Retina (tissue), 1 donor: ENCODE data around the gene ARHGEF7.

ENCODE experiments used
- DNase-seq: peaks from one replicate; pipeline ENCODE4 v3.0.0-alpha.2; 2016

ARHGEF7 gene

DNA sequence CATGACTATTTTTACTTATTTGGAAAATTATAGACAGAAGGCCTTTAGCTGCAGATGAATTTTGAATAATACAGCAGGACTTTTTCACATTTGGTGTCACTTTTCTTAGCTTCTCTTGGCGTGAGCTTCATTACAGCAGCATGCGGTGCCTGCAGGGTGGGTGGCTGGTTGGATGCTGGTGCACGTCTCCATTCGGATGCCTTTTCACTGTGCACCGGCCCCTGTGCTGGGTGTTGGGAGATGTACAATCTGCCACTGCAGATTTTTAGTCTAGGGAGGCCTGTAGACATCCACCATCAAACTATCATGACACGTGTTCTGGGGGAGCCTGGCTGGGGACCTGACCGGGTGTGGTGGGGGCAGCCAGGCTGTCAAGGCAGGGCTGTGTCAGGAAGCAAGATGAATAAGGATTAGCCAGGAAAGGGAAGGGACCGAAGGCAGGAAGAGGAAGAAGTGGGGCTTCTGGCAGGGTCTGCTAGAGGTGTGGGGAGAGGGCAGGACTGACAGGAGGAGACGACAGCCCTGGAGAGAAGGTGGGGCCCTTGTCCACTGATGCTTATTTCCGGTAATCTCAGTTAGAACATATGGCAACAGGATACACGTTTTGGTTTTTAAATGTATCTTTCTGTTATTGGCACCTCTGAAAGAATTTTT, 88.8 kb downstream of the ARHGEF7 start:
- no peak for DNase-seq

DNA sequence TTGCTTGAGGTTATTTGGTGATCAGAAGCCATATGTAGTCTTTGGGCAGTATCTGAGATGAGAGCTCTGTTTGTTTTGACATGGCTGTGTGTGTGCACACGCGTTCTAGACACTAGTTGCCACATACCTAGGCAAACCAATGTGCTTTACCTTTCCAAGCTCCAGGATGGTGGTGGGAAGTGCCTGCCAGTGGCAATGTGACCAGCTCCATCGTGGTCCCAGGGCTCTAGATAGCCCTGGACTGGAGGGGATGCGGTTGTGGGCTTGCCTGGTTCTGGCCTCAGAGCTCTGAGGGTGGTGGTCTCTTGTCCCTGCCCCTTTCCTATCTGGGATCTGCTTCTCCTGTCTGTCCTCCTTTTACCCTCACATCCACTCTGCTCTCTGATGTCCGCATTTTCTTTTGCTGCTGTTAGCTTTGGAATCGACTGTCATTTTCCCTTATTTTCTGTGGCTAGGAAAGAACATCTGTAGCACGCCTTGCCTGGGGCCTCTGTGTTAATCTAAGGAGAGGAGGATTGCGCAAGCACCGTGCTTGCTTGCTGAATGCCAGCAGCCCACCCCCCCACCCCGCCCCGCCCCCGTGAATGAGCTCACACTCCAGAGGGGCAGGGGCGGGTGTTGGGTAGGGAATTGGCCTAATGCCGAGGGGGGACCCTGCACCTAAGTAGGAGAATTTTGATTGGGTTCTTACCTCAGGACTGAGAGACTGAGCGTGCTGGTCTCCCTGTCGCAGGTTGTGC, 89.5 kb downstream of the ARHGEF7 start:
- no peak for DNase-seq

DNA sequence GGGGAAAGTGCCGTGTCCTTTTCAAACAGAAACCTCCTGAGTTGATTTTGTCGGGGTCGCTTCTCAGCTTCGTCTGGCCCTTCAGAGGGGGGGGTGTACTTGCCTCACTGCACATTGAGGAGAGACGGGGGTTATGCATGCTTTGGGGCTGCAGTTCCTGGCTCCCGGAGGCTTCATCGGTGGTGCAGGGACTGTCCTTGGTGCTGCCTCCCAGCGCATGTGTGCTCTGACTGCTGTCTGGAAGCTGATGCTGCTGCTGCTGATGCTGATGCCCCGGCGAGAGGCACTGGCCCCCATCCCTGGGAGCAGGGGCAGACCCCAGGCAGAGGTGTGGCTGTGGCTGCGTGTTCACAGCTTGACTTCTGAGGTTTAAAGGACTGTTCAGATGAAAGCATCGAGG, 91.0 kb downstream of the ARHGEF7 start:
- DNase-seq, result no peak

DNA sequence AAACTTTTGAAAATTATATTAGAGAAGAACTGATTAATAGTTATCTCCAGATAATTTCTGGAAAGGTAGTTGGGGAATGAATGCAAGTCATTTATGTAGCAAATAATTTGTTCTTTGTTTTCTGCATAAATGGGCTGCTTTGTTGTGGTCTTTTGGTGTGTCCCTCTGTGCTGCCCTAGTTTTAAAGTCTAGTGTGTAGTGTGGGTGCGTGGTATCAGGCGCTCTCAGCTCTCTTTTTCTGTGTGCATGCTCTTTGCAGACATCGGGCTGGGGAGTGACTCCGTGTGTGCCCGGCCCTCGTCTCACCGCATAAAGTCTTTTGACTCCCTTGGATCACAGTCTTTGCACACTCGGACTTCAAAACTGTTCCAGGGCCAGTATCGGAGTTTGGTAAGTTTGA, 94.5 kb downstream of the ARHGEF7 start:
- no peak for DNase-seq

DNA sequence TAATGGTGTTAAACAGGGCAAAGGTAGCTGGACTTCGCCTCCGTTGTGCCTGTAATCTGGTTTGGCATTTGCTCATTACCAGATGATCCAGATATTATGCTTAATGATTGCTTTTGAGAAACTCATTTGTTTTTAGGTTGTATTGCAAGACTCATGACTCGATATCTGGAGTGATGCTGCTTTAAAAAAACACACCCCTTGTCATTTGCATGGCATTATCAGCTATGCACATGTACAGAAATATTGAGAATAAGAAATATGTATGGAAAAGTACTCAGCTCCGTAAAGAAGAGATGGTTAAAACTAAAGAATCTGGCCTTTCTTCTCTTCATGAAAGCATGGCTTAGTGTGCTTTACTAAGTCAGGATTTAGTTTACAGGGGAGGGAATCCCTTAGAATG, 95.0 kb downstream of the ARHGEF7 start:
- no peak for DNase-seq

DNA sequence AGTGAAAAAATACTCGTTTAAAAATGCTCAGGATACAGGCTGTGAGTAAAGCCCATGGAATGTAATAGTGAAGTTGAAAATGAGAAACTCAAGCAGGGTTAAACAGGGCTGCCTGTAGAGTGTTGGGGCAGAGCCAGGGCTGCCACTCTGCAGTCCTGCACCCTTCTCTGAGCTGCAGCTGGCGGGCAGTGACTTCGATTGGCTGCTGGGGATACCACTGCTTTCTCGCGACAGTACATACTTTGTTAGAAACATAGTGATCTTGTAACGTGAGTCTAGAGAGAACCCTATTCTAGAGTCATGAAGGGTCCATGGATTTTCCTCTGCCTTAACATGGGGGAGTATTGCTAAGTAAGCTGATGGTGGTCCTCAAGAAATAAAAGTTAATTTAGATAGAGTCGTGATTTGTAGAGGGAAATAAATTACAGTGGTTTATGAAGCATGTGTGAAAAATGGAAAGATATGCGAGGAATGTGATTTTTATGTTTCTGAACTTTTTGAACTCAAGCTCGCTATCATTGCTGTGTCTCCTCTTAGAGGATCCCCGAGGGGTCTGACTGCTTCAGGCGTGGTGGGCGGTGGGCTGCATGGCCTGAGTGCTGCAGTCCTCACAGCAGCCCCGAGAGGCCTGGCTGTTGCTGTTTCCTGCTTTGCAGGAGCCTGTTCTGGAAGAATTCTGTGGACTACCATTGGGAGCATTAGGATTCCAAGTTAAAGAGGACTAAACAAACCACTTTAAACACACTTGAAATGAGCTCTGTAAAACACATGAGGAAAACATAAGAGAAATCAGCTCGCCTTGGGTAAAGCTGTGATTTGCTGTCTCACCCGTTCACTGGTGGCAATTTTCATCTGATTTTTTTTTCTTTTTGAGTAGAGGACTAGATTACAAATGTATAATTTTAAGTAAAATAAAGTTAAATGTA, 95.7 kb downstream of the ARHGEF7 start:
- no peak for DNase-seq

DNA sequence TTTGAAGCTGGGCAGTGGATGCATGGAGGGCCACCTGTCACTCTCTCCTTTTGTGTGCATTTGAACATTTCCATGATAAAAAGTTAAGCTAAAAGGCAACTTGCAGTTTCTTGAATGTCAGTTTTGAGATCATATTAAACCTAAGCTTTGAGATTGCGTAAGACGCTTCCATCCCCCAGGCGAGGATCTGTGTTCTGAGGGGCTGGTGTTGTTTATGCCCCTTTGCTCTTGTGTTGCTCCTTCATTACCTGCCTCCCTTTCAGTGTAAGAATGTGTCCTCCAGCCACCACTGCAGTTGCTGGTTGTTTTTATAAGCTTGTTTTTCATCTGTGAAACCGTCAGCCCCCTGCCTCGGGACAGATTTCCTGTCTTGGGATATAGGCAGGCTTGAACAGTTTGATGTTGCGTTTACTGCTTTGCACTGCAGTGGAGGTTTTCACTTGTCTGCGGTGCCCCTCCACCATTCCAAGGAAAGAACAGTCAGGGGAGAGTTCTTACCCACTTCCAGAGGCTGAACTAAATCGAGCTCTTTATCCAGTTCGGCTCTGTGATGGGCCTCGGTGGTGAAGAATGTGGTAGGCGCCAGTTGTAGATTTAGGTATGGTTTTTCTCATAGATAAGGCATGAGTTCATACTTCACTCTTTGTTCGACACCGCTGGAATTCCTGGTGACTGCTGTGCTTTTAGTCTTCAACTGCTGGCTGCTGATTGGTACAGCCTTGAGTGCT, 96.8 kb downstream of the ARHGEF7 start:
- DNase-seq, result no peak

DNA sequence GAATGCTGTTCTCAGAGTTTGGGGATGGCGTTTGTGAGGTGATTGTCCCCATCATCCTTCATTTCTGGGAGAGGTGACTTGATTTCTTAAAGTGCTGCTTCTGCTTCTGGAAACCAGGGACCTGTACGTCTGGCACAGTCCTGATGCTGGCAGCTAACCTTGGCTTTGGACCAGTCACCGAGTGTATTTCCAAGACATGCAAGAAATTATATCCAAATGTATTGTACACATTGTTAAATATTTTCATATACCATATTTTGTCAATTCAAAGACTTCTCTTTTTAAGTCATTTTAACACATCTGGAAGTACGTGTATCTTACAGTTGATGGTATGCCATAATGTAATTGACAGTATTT, 97.4 kb downstream of the ARHGEF7 start:
- DNase-seq, result no peak

DNA sequence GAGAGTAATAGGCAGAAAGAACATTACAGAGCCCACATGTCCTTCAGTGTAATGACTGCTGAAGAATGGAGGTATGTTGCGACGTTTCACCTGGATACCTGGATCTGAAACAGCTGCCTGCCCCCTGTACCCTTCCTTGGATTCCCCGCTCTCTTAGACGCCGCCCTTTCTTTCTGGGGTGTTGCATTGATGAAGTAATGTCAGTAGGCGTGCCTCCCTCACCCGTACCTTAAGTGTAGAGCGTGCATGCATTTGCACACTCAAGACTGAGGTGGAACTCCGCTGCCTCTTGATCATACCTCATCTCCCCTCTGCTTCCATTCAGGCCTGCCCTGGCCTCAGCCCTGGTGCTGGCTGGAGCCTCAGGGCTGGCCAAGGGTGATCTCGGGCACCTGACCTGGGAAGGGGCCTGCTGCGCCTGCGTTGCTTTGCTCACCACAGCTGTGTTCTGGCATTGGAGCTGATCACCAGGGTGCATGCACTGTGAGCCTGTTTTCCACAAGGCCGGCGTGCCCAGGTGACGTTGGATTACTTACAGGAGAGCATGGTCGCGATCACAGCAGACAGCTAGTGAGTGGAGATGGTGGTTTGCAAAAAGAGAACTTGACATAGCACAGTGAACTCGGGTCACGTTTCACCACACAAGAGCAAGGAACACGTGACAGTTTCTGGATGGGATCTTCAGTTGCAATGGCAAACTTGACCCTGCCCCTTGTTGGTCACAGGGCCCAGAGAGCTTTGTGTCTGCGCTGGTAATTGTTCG, 99.0 kb downstream of the ARHGEF7 start:
- DNase-seq, result no peak

DNA sequence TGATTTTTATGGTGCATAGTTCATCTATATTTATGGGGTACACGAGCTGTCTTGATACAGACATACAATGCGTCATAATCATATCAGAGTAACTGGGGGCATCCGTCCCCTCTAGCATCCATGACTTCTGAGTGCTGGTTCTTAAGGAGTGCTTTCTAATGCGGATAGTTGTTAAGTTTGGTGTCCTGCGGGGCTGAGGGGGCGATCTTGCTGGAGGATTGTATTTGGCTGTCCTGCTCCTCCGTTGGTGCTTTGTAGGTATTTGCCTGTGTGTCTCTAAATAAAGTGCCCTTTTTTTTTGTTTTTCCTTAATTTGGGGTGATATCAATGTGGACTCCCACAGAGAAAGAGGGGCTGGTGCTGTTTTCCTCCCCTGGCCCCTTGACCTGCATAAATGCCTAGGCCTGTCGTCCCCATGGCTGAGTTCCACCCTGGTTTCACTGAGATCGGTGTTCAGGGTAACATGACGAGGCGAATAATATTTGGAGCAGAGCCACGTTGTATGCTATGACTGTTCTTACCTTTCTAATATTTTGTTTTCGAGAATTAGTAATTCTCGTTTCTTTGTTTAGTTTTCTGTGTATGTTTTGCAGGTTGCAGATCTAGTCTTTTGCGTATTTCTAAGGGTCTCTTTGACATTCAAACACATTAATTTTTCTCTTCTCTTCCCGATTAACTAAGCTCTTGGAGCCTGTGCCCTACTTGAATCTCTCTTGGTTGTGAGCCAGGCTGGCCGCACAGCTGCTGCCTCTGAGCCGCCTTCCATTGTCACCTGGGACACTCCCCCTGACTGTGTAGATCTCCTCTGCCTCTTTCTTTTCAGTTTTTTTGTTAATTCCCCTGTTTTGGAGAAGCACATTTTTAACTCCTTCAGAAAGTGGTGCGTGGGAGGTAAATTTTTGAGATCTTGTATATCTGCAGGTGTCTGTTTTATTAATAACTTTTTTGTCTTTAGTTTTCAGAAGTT, 100.3 kb downstream of the ARHGEF7 start:
- DNase-seq, result no peak

DNA sequence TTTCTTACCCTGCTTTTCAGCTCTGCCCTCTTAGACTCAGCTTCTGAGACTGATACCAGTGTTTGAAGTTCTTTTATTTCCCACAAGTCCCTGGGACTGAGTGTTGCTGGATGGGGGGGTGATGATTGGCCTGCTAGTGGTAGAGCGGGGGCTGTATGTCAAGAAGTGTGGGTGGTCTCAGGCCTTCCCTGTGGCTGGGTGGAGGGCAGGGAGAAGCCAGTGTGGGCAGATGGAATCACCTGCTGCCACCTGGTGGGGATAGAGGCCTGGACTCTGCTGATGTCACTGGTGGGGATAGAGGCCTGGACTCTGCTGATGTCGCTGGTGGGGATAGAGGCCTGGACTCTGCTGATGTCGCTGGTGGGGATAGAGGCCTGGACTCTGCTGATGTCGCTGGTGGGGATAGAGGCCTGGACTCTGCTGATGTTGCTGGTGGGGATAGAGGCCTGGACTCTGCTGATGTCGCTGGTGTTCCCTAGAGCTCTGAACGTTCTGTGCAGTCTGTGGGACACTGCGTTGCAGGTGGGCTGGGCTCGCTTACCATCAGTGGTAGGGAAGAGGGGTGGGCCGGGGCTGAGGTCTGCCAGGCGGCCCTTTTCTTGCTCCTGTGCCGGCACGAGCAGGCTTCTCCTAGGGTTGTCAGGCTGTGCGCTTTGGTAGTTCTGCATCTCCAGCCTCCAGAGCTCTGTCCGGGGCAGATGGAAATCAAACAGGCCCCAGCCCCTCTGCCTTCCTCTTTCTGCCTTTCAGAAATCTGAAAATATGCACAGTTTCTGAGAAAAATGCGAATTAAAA, 101.3 kb downstream of the ARHGEF7 start:
- DNase-seq, result peak; percentile 68

DNA sequence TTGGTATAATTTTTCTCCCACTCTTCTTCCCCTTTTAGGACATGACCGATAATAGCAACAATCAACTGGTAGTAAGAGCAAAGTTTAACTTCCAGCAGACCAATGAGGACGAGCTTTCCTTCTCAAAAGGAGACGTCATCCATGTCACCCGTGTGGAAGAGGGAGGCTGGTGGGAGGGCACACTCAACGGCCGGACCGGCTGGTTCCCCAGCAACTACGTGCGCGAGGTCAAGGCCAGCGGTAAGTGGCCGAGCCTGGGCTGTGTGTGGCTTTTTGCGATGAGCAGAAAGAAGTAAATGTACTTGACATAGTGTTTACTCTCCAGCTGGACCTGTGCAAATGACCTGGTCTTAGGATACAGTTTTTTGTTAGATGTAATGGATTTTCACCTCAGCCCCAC, 102.5 kb downstream of the ARHGEF7 start:
- no peak for DNase-seq

DNA sequence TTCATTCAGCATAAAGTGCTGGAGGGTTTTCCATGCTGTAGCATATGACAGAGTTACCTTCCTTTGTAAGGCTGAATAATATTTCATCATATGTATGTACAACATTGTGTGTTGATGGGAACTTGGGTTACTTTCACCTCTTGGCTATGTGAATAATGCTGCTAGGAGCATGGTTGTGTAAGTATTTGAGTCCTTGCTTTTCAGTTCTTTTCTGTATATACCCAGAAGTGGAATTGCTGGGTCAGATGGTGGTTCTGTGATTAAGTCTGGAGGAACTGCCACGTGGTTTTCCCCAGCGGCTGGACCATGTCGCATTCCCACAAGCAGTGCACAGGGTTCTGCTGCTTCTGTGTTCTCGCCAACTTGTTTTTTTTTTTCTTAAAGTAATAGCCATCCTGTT, 104.2 kb downstream of the ARHGEF7 start:
- no peak for DNase-seq

DNA sequence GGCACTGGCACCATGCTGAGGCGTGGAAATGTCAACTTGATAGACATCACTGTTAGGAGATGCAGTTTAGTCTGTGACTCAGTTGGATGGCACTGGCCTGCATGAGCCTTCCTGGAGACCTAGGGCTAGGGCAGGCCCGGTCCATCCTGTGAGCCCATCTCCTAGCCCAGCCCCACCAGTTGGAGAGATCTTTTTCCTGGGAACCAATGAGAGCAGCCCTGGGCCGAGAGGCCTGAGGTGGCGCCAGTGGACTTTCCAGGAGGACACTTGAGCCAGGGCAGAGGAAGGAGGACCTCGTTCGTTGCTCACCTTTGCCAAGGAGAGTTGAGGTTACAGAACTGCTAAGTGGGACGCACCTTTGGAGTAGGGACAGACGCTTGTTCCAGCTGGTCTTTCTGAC, 104.8 kb downstream of the ARHGEF7 start:
- DNase-seq, result no peak

DNA sequence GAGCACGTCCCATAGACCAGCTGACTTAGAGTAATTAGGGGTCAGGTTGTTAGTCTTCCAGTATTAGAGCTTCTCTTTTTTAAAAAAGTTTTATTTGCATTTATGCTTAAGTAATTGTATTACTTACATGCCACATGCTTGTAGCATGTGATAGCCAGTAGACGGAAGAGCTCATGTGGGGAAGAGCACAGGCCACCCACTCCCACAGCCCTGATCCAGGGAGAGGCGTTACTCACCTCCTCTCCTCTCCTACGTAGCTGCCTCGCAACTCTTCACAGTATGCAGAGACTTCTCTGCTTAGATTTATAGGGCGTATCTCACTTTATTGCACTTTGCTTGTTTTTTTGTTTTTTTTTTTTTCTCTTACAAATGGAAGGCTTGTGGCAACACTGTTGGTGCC, 110.1 kb downstream of the ARHGEF7 start:
- no peak for DNase-seq

DNA sequence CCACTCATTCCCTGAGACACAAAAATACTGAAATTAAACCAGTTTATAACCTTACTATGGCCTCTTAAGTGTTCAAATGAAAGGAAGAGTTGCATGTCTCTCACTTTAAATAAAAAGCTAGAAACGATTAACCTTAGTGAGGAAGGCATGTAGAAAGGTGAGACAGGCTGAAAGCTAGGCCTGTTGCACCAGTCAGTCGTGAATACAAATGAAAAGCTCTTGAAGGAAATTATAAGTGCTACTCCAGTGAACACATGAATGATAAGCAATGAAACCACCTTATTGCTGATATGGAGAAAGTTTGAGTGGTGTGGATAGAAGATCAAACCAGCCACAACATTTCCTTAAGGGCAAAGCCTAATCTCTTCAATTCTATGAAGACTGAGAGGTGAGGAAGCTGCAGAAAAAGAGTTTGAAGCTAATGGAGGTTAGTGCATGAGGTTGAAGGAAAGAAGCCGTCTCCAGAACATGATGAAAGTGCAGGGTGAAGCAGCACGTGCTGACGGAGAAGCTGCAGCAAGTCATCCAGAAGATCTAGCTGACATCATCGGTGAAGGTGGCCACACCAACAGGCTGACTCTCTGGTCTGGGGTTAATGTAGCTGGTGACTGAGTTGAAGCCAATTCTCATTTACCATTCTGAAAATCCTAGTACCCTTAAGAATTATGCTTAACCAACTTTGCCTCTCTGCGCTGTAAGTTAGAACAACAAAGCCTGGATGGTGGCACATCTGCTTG, 110.9 kb downstream of the ARHGEF7 start:
- DNase-seq, result no peak

DNA sequence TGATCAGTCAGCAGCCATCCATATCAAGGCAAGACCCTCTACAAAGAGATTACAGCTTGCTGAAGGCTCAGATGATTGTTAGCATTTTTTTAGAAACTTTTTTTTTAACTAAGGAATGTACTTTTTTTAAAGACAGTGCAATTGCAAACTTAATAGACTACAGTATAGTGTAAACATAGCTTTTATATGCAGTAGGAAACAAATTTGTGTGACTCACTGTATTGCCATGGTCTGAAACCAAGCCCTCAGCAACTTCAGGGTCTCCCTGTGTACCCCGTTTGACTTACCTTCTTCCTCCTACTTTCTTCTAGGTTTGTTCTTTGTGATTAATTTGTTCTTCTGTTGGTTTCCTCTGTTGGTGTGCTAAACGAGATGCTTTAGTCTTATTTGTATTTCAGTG, 112.3 kb downstream of the ARHGEF7 start:
- no peak for DNase-seq

DNA sequence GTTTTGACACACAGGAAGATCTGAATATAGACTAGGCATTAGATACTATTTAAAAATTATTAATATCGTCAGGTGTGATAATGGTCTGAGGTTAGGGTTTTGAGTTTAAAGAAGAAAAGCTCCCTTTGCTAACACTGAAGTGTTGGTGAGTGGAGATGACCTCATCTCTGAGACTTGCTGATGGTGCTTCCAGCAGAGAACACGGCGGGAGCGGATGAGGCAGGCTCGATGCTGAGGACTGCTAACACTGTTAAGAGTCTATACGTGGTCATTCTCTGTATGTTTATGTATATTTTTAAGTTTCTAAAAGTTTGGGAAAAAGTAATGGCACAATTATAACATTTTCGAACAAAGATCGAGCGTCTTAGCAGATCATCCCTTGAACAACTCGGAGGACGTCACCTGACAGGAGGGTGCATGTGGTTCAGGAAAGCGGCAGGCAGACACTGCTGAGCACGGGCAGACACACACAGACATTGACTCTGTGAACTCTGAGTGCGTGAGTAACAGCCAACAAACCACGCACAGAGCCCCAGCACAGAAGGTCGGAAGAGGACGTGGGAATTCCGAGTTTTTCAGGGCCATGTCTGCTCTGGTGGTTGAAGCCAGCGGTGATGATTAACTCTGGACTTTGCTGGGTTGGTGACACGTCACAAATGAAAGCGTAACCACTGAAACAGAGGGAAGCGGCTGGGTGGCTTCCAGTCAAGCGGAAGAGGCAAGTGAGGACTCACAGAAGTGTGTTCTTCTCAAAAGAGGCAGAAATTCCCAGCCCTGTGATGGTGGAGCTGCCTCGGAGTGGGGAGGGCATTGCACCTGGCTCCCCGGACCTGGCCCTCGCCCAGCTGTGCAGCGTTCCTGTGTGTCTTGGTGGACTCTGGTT, 113.4 kb downstream of the ARHGEF7 start:
- DNase-seq, result peak; percentile 73
